Endothelial cell of umbilical vein (primary cell): ENCODE measurements around the gene ANKH.

ENCODE experiments used
- EZH2 ChIP-seq: IDR thresholded peaks from 2 replicates; pipeline ENCODE4 v1.6.1; 2012; ENCODE audit warnings: borderline replicate concordance, low read depth, mild to moderate bottlenecking, moderate library complexity, low read length, inconsistent platforms; ENCODE audit not compliant: severe bottlenecking
- JUN ChIP-seq: IDR thresholded peaks from 2 replicates; pipeline ENCODE4 v1.6.1; 2011; ENCODE audit warnings: borderline replicate concordance, low read depth; ENCODE audit not compliant: insufficient read length, insufficient read depth
- MAX ChIP-seq: IDR thresholded peaks from 2 replicates; pipeline ENCODE4 v1.6.1; 2011; ENCODE audit not compliant: insufficient read depth, insufficient read length
- POLR2A ChIP-seq: IDR thresholded peaks from 2 replicates; pipeline ENCODE4 v1.6.1; 2012; ENCODE audit warnings: low read depth, mild to moderate bottlenecking, control low read depth, low read length
- POLR2AphosphoS5 ChIP-seq: IDR thresholded peaks from 2 replicates; pipeline ENCODE4 v1.6.1; 2012; ENCODE audit warnings: low read depth, mild to moderate bottlenecking, control low read depth, low read length, moderate library complexity; ENCODE audit not compliant: insufficient read depth
- TF ChIP-seq, protein P1 (sequence below), 2 donors: IDR thresholded peaks; 1 replicate in 1 of 2; 2 replicates in 1 of 2; pipeline ENCODE4 v1.5.1; 2011; ENCODE audit warnings: low read length in 2 of 2, mild to moderate bottlenecking in 2 of 2, moderate library complexity in 2 of 2, control low read depth in 1 of 2, inconsistent platforms in 1 of 2, low read depth in 1 of 2; ENCODE audit not compliant: insufficient read depth in 1 of 2; ENCODE audit errors: extremely low read depth in 1 of 2

DNA sequence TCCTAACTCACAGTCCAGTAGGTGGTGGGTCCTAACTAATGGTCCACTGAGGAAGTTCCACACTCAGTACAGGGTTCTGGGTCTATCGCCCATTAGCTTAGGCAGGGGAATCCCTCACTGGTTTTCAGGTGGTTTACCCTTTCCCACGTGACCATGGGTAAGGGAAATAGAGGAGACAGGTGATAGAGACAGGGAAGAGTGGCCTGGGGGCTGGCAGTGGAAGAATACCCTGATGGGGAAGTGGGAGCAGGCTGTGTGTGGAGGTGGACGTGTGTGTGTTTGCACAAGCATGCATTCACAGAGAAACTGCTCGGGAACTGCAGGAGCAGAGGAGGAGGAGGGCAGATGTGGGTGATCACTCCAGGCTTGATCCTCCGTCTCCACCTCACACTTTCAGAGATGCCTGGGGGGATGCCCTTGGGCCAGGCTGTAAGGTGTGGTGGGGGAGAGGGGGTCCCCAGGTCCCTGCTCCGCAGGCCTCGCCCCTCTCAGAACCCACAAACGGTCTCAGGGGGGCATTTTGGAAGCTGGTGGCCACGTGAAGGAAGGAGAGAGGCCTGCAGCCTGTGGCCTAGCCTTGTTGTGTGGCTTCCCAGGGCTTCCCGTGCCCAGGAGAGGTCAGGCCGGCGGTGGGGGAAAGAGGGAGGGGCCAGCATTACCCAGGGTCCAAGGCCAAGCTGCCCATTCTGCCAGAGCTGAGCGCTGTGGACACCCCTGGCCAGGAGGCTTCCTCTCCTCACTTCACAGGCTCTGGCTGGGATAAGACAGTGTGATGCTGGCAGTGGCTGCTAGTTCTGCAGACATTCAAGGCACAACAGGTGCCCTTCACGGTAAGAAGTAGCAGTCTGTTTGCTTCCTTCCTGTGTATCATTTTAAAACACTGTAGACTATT lies 127.0 kb downstream of the ANKH start:
- TF ChIP-seq, protein P1, sequence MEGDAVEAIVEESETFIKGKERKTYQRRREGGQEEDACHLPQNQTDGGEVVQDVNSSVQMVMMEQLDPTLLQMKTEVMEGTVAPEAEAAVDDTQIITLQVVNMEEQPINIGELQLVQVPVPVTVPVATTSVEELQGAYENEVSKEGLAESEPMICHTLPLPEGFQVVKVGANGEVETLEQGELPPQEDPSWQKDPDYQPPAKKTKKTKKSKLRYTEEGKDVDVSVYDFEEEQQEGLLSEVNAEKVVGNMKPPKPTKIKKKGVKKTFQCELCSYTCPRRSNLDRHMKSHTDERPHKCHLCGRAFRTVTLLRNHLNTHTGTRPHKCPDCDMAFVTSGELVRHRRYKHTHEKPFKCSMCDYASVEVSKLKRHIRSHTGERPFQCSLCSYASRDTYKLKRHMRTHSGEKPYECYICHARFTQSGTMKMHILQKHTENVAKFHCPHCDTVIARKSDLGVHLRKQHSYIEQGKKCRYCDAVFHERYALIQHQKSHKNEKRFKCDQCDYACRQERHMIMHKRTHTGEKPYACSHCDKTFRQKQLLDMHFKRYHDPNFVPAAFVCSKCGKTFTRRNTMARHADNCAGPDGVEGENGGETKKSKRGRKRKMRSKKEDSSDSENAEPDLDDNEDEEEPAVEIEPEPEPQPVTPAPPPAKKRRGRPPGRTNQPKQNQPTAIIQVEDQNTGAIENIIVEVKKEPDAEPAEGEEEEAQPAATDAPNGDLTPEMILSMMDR (IDR thresholded peaks at IDR 0.05; ENCODE audit: extremely low read depth in 1 of 2, insufficient read depth in 1 of 2, low read depth in 1 of 2, low read length in 2 of 2), result no peak
- no peak for TF ChIP-seq POLR2AphosphoS5
- no peak for TF ChIP-seq POLR2A
- no peak for TF ChIP-seq MAX
- TF ChIP-seq JUN, result no peak
- no peak for TF ChIP-seq EZH2
